DMS79 (cell line): ENCODE data around the gene ADAMTS12.
"Not testable (repeated sequence)": the region's sequence is repeated elsewhere in the genome, so short reads cannot be mapped to it uniquely, and the experiment has no call there.

Source experiments
- DNase-seq: peaks from one replicate; lab custom pipeline; 2025; lab: John Stamatoyannopoulos, UW

Gene ADAMTS12

DNA sequence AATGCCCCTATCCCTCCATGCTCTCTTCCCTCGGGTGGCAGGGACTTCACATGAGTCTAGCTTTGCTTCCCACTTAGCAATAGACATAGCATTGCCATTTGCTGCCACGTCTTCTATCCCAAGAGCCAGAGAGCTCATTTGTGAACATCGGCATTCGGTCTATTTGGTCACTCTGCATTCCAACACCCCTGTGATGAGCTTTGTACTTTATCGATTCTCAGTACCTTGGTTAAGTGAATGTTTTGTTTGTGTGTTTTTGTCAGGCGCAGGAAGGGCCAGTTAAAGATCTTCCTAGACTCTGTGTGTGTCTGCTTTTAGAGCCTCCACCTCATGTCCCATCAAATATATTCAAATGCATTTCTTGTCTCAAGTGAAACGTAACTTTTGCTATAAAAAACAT, 309.4 kb downstream of the ADAMTS12 start:
- DNase-seq: no peak

DNA sequence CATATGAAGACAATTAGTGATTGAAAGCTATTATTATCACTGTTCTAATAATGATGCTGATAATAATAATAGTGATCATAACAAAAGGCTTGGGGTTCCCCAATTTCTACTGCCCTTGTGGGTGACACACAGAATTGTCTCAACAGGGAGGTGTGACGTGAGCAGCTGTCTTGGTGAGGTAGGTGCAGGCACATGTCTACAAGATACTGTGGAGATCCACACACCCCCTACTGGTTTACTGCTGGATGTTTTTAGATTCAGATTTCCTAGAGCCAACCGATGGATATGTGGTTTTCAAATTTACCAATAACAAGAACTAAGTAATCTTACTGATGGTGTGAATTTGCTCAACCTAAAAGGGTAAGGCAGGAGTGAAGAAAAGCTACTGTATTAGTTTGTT, 312.0 kb downstream of the ADAMTS12 start:
- DNase-seq: no peak

DNA sequence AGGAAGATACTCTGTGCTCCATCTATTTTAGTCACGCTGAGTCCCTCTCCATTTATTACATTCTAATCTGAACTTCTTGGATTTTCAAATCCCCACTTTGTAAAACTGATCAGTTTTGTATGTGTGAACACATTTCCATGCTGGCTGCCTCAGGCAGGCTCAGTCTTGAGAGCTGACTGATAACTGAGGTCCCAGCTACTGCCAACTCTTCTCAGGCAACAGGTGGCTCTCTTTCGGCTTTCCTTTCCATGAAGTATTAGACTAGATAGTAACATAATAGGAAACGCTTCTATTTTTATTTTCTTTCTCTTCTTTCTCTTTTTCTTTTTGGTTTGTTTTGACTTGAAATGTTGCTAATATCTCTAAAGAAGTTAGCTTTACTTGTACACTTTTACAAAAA, 312.6 kb downstream of the ADAMTS12 start:
- no peak for DNase-seq

DNA sequence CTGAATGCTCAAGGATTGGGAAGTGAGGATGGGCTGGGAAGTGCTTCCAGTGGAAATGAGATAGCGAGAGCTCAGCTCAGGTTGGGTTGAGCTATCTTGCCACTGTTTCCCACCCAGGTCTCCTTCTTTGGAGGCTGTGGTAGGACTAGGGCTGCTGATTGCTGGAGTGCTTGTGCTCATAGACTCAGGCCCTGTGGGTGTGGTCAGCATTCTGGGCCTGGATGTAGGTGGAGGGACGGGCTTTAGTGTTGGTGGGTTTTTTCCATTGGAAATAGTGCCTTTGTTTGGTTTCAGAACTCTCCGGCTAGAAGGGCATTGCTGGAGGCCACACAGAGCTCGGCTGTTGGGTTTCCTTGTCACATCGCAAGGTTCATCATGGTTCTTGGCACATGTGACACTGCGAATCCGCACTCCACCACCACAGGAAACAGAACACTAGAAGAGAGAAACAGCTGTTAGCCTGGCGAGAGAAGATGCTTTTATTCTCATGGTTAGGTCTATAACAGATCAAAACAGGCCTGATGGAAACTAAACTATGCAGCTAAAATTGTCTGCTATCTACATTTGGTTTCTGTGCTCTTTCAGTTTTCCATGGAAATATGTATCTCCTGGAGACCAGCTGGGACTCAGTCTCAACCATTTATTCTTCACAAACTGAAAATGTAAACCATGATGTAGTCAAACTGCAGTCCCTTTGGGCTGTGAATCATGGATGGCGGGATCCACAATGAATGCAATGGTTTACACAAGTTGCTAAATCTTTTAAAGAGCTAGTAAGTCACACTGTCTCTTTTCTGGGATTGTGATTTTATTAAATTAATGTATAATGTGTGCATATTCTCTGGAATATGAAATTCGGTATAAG, 314.8 kb downstream of the ADAMTS12 start:
- DNase-seq: no peak

DNA sequence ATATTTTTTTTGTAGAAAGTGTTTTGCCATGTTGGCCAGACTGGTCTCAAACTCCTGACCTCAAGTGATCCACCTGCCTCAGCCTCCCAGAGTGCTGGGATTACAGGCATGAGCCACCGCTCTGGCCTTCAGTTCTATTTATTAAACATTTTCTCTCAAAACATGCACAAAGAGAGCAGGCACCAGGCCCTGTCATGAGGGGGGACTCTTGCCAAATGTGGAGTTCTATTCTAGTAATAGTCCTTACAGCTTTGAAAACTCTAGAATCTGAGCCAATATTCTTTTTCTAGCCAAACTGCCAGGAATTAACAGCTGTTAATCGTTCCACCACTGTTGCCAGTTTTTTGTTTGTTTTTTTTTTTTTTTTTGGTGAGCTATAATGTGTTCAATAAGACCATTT, 326.5 kb downstream of the ADAMTS12 start:
- DNase-seq: no peak

DNA sequence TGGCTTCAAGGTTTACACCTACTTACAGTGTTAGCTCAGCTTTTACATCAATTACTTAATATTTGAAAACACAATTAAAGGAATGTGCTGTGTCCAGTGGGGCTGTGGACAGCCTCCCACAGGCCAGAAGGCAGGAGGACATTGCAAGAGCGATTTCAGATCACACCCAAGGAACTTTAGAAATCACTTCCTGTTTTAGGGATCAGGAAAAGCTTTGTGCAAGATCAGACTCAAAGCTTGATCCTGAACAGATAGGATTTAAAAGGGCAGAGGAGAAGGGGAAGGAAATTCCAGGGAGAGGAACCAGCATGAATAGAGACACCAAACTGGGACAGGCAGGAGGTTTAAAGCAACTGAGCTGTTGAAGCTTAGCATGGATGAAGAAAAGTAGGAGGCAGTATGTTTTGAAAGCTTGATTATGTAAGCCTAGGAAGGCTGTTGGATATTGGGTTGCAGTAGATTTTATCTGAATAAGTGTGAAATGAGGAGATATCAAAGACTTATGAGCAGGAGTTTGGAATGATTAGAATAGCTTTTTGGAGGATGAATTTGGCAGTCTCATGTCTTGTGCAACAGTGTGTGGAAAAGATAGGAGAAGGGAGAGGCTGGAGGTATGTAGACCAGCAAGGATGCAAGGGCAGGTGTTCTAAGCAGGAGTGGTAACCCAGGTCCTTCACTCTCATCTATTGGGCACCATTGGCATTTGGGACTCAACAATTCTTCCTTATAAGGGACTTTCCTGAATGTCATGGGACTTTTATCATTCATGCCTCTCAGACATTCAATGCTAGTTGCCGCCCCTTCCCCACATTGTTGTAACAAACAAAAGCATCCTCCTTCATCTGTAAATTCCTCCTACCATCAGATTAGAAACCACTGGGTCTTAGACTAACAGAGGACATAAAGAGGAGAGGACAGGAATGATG, 327.5 kb downstream of the ADAMTS12 start:
- DNase-seq: no peak

DNA sequence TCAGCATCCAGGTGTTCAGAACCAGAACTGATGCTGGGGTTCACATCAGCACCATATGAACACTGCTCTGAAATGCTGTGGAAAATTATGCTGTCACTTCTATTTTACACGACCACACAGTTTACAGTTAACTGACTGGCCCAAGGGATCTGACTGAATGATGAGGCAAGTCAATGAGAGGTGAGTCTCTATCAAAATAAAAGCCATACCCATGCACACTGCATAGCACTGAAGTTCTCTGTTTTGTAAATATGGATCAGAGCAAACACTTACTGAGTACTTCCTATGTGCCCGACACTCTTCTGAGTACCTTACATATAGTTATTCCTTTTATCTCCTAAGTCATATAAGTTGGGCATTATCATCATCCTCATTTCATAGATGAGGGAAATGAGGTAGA, 328.3 kb downstream of the ADAMTS12 start:
- no peak for DNase-seq

DNA sequence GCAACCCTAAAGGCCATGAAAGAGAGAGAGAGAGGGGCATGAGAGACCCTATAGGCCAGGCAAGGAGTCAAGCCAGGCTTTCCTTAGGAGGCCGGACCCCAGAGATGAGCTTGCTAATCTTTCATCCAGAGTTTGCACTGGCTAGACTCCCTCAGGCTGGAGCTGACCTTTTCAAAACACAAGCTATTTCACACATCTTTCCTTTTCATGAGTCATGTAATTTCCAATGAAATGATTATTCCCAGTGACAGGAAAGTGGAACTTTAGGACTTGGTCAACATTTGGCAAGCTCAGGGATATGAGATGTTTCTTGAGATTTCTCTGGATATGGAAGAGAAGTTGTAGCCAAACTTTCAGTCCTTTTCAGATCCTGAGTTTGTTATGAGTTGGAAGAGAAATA, 333.3 kb downstream of the ADAMTS12 start:
- DNase-seq: no peak

DNA sequence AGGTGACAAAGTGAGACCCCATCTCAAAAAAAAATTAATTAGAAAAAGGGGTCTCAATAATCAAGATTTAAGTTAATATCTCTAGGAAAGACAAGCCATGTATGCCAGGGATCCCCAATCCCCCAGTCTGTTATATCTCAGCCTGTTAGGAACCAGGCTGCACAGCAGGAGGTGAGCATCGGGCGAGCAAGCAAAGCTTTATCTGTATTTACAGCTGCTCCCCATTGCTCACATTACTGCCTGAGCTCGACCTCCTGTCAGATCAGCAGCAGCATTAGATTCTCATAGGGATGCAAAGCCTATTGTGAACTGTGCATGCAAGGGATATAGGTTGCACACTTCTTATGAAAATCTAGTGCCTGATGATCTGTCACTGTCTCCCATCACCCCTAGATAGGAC, 334.2 kb downstream of the ADAMTS12 start:
- no peak for DNase-seq

DNA sequence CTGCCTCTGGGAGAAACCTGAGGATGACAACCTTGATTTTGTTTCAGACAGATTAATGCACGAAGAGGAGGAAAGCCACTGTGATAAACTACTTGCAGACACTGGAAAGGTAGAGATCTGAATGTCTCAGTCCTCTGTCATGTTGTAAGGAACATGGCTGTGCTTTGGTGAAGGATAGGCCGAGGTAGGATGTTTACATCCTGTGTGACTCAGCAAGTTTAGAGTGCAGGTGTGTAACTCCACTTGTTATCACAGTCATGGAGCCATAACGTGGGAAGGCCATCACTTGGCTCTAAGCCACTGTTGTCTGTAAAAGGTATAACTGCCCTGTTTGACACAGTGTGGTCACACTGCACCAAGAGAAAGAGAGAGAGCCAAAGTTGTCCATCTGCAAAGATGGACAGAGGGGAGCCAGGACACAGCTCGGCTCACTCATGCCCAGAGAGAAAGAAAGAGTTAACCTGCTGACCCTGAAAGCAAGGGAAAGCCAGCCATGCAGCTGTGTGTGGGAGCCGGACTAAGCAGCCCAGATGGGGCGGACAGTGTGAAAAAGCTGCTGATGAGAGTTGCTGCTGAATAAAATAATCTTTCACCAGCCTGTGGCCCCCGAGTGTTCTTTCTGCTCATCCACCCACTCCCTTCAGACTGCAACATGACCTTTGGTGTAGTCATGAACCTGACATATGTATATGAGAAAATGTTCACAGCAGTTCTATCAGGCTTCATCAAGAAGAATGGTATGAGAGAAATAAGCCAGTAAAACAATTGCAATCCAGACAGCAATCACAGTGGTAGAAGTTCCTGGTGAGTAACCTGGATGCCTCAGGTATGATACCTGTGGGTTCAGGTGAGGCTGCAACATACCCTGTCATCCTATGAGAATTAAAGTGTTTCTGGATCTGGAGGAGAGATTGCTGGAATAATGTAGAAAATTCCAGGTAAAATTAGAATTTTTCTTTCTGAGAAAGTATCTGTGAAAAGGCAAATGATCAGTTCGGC, 335.2 kb downstream of the ADAMTS12 start:
- DNase-seq: no peak

DNA sequence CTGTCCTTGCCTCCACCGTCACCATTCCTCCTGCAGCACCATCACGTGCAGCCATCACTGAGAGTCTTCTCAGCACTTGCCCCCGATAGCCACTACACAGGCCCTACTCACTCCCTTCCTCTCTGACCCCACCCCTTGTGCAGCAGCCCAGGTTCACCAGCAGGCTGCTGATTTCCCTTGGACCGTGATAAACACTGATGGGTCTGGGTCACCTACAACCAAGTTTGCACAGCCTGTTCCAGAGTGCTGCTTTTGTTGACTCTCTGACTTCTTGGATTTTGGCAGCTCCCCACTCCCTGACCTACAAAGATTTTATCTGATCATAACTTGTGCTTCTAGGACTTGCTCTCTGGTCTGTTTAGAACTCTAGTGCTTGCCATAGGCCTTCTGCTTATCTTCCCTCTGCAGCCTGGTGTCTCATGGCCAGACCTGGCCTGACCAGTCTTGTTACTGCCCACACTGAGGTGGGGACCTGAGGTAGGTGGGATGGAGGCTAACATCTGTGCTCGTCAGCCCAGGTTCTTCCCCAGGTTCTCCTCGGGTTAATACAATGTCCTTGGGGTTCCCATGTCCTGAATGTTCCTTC, 341.7 kb downstream of the ADAMTS12 start:
- DNase-seq: no peak

DNA sequence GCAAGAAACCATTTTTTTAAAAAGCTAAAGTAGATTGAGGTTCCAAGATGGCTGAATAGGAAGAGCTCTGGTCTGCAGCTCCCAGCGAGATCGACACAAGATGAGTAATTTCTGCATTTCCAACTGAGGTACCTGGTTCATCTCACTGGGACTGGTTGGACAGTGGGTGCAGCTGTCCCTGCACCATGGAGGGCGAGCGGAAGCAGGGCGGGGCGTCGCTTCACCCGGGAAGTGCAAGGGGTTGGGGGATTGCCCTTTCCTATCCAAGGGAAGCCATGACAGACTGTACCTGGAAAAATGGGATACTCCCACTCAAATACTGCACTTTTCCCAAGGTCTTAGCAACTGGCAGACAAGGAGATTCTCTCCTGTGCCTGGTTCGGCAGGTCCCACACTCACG, 352.0 kb downstream of the ADAMTS12 start:
- DNase-seq: not testable (repeated sequence)

DNA sequence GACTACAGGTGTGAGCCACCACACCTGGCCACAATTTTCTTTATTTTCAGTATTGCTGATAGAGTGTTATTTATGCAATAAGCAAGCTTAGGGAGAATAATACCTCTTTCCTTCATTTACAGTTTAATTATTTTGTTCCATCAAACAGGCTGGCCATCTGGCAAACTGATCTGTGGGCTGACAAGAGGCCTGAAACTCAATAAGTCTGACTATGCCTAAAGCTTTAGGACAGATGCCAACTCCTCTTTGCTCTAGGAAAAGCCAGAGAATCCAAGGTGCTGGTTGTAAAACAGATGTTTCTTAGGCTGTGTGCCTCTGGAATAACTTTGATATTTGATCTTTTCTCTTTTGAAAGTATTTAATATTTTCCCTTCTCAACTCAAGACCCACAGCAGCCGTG, 352.6 kb downstream of the ADAMTS12 start:
- no peak for DNase-seq

DNA sequence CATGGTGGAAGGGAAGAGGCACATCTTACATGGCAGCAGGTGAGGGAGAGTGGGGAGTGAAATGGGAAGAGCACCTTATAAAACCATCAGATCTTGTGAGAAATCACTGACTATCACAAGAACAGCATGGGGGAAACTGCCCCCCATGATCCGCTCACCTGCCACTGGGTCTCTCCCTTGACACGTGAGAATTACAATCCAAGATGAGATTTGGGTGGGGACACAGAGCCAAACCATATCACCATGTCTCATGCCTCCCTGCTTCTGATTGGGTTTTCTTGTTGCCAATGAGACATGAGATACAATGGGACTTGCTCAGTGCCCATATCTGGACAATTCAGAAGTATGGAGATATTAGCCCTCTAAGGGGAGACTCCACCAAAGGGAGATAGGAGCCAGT, 353.6 kb downstream of the ADAMTS12 start:
- no peak for DNase-seq

DNA sequence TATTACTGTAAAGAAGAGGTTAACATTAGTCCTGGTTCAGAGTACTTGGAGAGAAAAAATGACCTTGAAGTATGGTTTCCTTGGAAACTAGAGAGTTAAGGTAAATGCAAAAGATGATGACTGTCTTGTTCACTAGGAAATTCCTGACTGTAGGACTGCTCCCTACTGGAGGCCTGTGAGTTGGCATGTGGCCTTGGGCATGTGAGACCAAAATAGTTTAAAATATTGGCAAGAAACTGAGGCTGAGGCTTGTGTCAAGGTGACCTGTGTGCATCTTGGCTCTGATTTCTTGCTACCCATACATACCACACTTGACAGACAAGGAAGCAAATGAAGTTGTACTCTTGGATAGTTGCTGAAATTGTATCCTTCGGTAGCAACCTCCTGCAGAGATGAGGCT, 354.6 kb downstream of the ADAMTS12 start:
- DNase-seq: no peak

DNA sequence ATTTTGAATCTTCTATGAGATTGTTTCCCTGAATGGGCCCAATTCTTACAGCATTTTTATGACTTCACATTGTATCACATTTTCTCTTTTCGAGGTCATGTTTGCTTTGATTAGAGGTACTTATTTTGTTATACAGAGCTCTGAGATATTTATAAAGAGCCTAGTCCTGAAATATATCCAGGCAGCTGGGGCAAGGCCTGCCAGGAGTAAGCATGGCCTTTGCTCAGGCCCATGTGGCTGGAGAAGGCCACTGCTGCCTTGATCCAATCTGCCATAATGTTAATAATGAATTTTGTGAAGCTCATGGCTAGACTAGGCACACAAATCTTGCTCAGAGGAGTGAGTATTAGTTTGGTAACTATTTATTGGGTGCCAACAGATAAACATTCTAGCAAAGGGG, 355.0 kb downstream of the ADAMTS12 start:
- no peak for DNase-seq

DNA sequence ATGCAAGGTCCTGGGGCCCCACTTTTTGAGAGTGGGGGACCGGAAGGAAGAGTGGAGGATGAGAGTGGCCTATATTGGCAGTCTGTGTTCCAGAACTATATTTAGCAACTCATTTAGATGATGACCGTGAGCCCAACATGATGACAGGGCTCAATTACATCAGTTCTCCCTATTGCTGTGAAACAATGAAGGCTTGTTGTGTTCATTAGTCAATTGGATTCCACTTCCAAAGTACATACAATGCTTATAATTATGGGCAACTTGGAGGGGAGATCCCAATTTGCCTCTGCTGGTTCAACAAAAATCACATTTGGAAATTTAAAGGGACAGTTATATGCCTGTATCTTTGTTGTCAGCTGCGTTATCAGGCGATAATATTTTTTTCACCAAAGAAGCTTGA, 360.0 kb downstream of the ADAMTS12 start:
- DNase-seq: no peak

DNA sequence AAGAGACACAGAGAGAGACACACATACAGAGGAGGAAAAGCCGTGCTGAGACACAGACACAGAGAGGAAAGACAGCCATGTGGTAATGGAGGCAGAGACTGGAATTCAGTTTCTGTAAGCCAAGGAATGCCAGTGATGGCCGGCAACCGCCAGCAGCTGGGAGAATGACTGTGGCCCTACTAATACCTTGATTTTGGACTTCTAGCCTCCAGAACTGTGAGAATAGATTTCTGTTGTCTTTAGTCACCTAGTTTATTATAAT, 360.8 kb downstream of the ADAMTS12 start:
- DNase-seq: no peak

DNA sequence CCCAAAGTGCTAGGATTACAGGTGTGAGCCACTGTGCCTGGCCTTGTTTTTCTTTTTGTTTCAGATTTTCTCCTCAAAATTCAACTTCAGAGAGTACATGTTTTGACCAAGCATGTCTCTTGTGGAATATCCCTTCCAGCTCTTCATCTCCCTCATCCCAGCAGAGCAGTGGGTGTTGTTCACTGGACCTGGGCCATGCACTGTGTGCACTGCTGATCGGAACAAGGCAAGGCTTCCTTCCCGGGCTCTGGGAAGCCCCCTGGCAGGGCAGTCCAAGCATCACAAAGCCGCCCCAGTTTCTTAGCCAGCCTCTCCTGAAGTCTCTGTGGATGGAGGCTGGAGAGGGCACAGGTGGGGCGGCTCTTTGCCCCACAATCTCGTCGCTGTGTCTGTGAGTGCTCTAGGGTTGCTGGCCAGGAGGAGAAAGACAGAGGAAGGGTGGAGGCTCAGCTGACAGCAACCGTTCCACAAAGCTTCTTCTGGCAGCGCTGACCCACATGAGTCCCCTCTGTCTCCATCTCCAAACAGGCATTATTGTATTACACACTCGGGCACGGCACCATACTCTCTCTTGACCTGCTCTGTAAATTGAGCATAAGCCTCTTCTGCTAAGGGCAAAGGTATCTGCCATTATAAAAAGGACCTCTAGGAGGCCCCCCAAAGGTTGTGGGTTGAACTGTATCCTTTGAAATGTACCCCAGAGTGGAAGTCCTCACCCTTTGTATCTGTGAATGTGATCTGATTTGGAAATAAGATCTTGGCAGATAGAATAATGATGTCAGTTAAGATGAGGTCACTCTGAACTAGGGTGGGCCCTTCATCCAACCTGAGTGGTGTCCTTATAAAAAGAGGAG, 361.4 kb downstream of the ADAMTS12 start:
- no peak for DNase-seq

DNA sequence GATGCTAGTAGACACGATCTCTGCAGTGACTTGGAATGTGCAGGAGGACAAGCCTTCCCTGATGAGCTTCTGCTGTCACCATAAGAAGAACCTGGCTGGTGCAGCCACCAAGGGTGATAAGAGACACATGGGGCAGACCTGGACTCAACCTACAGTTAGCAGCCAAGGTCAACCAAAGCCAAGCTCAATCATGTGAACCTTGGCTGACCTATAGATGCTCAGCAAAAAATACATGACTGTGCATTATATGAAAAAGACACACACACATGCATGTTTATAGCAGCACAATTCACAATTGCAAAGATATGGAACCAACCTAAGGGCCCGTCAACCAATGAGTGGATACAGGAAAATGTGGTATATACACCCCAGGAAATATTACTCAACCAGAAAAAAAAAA, 364.1 kb downstream of the ADAMTS12 start:
- DNase-seq: no peak

DNA sequence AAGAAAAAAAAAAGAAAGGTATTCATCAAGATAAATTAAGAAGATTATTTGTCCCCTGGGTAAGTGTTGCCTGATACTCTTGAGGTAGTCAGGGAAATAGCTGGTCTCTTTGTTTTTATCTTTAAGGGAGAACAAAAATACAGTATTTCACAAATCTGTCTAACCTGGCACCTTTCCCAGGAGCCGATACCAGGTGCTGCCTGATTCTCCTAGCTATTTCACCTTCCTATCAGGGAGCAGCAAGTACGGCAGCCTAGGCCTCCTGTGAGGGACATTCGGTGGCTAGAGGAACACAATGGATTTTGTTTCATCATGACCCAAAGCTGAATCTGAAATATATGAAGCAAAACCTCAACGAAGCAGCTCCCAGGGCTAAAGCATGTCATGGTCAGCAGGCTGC, 365.0 kb downstream of the ADAMTS12 start:
- DNase-seq: no peak
